22Rv1 (cell line): Measurements from ENCODE around the gene NPHP4.

Experiments used
- H3K27ac ChIP-seq: fragments of 450-650 bp; 2 replicates; pipeline ENCODE4 v1.5.1; 2017
- ZFX ChIP-seq: fragments of 450-650 bp; IDR thresholded peaks from 2 replicates; pipeline ENCODE4 v1.6.1; 2017; ENCODE audit warnings: antibody characterized with exemption, borderline replicate concordance
- TF ChIP-seq, protein P1 (sequence below): fragments of 450-650 bp; IDR thresholded peaks from 2 replicates; pipeline ENCODE4 v1.5.1; 2017; ENCODE audit warnings: mild to moderate bottlenecking

The NPHP4 gene

DNA sequence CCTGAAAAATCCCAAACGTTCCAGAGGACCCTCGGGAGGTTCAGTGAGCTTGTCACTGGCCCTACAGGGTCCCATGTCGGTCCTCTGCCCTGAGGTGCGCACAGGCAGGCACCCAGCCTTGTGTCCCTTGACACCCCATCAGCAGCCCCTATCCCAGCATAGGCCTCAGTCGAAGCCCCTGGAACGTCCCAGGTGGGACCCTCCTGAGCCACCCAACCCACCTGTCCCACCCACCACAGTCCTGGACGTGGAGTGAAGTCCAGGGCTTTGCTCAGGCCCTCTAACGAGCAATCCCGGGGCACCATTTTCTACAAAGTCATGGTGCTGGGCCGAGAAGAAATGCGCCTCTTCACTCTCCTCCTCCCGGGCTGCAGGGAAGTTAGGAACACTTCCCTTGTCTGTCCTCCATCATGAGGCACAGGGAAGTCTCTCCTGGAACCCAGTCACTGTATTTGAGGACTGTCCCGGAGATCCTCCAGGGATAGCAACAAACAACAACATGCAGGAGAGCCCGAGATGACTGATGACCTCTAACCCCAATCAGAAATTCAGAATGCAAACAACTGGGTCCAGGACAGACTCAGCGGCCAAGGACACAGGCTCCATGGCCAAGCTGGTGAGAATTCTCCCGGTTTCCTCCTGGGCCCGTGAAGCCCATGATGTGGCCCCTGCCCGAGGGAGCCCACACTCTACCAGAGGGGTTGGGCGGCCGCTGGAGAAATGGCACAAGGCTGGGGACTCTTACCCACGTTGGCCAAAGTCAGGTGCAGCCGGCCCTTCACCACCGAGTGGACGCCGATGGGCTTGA, 105.5 kb downstream of the NPHP4 start:
- TF ChIP-seq ZFX, result no peak
- TF ChIP-seq, protein P1, sequence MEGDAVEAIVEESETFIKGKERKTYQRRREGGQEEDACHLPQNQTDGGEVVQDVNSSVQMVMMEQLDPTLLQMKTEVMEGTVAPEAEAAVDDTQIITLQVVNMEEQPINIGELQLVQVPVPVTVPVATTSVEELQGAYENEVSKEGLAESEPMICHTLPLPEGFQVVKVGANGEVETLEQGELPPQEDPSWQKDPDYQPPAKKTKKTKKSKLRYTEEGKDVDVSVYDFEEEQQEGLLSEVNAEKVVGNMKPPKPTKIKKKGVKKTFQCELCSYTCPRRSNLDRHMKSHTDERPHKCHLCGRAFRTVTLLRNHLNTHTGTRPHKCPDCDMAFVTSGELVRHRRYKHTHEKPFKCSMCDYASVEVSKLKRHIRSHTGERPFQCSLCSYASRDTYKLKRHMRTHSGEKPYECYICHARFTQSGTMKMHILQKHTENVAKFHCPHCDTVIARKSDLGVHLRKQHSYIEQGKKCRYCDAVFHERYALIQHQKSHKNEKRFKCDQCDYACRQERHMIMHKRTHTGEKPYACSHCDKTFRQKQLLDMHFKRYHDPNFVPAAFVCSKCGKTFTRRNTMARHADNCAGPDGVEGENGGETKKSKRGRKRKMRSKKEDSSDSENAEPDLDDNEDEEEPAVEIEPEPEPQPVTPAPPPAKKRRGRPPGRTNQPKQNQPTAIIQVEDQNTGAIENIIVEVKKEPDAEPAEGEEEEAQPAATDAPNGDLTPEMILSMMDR, result no peak
- H3K27ac ChIP-seq, result no peak overlapping the region

DNA sequence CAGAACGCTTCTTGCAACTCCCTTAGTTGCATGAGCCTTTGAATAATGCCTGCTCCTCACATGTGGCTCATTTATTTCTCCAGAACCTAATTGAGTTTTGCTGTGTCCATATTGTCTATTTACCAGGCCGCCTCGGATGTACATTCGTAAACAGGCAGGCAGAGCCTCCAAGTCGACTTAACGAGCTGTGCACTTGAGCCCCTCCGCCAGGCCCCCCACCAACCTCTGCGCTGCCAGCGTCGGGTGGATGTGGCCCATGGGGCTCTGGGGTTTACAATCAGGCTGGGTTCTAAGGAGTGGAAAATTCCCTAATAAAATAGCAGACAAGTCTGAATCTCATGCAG, 106.1 kb downstream of the NPHP4 start:
- TF ChIP-seq ZFX, result no peak
- TF ChIP-seq, protein P1, result no peak
- no peak overlapping the region for H3K27ac ChIP-seq

DNA sequence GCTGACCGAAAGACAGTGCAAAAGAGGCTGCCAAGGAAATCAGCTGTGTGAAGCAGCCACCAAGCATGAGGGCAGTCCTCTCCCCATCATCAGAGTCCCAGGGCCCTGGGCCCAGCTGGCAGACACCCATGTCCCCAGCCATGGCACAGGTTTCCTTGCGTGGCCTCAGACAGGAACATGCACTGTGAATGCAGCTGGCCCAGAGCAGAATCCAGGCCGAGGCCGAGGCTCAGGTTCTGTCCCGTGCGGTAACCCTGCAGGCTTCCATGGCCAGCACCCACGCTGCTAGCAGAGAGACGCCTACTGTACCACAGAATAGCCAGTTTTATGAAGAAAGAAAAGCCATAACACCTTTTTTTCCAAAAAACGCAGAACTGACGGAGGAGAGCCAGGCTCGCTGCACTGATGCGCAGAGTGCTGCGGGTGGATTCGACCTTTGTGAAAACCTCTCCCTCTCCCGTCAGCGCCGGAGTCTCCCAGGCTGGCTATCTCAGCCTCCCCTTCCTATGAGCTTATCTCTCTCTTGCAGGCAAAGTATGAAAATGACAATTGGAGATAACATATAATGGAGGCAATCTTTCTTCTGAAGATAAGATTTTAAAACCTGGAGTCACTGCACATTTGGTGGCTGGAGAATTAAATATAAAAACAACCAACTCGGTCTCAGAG, 106.6 kb downstream of the NPHP4 start:
- no peak overlapping the region for H3K27ac ChIP-seq
- TF ChIP-seq ZFX, result no peak
- TF ChIP-seq, protein P1, result no peak

DNA sequence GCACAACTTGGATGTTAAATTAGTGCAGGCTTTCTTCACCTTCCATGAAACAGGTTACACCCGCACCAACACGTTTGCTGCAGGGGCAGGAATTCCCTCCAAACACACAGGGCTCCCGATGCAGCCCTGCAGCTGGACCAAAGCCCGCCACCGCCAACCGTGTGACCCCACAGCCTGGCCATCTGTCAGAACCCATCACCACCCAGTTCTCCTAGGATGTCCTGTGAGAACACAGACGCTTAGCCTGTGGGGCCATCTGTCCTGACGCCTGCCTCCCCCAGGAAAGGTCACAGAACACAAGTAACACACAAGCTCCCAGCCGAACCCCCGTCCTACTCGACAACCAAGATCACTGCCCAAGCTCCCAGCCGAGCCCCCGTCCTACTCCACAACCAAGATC, 108.1 kb downstream of the NPHP4 start:
- TF ChIP-seq ZFX, result no peak
- TF ChIP-seq, protein P1, result no peak
- H3K27ac ChIP-seq, result no peak overlapping the region

DNA sequence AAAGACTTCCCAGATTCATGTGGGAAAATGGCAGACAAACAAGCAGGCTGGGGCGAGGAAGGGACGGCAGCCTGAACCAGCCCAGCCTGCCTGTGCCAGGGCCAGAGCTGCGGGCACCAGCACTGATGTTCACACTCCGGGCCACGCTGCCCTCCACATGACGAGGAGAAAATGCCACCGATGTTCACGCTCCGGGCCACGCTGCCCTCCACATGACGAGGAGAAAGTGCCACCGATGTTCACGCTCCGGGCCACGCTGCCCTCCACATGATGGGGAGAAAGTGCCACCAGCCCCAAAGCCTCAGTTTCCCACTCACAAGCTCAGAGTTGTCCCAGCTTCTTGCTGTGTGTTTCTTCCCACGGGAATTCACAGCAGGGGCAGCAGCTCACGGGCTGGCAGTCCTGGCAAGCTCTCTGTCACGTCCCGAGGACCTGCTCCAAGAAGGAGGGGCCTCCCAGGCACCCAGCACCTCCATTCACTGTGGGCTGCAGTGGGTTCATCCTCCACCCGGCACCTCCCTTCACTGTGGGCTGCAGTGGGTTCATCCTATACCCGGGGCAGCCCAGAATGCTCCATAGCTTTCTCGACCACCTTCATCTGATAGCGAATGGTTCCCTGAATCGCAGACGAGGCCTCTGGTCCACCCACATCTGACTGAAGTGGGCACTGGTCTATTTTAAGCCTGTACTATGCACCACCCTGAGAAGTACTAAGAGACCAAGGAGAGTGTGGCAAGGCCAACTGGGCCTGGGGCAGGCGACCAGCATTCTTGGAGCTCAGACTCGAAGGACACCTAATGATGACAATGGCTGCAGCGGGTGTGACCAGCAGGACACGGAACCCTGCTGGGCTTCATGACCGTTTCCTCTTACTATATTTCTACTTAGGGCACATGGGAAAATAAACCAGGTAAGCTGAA, 108.8 kb downstream of the NPHP4 start:
- no peak overlapping the region for H3K27ac ChIP-seq
- TF ChIP-seq ZFX, result no peak
- TF ChIP-seq, protein P1, result no peak

DNA sequence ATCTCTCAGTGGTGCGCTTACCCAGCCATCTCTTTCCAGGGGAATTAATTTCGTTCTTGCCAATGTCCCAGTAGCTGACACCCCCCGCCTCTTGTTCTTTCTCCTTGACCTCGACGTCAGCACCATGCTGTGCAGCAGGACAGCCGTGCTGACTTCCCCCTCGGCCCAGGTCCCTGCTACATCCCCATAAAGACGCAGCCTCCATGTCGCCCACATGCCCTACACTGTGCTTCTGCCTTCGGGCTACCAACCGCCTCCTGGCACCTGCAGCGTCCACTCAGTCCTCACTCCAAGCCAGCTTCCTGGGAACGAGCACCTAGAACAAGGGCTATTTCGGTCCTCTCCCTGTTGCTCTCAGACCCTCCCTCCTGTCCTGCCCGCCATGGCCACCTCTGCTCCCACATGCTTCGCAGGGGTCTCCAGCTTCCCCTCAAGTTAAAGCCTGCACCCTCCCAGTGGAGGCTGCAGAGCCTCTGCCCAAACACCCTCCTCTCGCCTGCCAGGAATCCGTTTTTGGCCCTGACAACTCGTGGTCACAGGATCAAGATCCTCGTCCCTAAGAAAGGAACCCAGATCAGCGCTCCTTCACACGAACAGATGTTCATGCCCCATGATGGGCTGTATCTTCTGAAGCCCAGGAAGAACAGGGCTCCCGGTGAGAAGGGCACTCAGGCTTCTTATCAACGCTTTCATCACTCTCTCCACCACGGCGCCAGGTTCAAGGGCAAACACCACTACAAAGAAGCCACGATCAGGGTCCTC, 109.7 kb downstream of the NPHP4 start:
- H3K27ac ChIP-seq, result no peak overlapping the region
- no peak for TF ChIP-seq ZFX
- TF ChIP-seq, protein P1, result no peak
